Measurements from ENCODE around the gene MYEF2. TPM values are rescaled to one million over a fixed set of nuclear protein-coding genes. Genes with fewer than 3 reads are reported as not detected.

The MYEF2 gene, protein sequence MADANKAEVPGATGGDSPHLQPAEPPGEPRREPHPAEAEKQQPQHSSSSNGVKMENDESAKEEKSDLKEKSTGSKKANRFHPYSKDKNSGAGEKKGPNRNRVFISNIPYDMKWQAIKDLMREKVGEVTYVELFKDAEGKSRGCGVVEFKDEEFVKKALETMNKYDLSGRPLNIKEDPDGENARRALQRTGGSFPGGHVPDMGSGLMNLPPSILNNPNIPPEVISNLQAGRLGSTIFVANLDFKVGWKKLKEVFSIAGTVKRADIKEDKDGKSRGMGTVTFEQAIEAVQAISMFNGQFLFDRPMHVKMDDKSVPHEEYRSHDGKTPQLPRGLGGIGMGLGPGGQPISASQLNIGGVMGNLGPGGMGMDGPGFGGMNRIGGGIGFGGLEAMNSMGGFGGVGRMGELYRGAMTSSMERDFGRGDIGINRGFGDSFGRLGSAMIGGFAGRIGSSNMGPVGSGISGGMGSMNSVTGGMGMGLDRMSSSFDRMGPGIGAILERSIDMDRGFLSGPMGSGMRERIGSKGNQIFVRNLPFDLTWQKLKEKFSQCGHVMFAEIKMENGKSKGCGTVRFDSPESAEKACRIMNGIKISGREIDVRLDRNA
- 33.4 and 37.3 TPM in 2 replicates for total RNA-seq (2022)
- percentile 79 among the genes with signal in this experiment for Bru-seq, nascent RNA
- percentile 84 among the genes with signal in this experiment for BruChase-seq, experiment 1, labeled RNA remaining after a 2-hour chase
- BruChase-seq, experiment 2, labeled RNA remaining after a 6-hour chase, result percentile 82 among the genes with signal in this experiment
- long read RNA-seq, partial matches to known transcripts, result 0 of 9 reads
- long read RNA-seq, other reads (novel, unspliced or antisense), result 9 of 9 reads

DNA sequence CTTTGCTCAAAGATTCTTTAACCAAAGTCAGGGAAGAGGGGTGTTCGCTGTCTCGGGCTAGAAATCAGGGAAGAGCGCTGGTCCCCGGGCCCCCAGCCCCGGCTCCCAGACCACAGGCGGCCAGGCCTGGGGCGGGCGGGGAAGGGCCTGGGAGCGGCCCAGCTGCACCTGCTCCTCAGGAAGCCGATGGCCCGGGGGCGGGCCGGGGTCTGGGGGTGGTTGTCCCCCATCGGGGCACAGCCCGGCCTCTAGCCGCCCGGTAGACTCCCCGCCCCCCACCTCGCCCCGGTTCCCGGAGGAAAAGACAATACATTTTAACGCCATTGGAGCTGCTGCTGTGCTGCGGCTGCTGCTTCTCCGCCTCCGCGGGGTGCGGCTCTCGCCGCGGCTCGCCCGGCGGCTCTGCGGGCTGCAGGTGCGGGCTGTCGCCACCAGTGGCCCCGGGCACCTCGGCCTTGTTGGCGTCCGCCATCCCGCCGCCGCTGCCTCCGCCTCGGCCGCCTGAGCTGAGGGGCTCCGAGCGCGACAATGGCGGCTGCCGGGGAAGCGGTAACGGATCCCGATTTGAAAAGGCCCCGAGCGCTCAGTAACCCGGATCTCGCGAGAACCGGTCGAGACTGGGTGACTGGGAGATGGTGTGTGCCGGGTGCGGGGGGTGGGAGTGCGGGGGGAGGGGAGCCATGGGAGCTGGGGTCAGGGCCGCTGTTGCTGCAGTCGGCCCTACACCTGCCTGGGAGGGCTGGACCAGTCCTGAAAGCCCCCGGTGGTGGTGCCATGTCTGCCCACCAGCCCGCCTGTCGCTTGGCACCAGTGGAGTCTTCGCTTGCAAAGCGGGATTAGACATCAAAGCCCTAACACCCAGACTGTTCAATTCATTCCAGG is at the start of gene MYEF2:
TSS of gene MYEF2 (minus strand) at position 530 of the 882 bp plus-strand sequence. CDS start at position 472, 58 bp downstream.
- no peaks in the 10 kb centered on the region for H3K36me3 ChIP-seq (ENCODE audit: control insufficient read depth, insufficient read depth, low read length)
- H3K27ac Mint-ChIP-seq (ENCODE audit: unreplicated experiment), result no peak within 1 kb of the TSS
- no peaks in the 10 kb centered on the region for H3K9me3 Mint-ChIP-seq (ENCODE audit: unreplicated experiment)
- no TSS peak for BruUV-seq (replicated peaks)
- no peaks in the 10 kb centered on the region for H3K36me3 Mint-ChIP-seq (ENCODE audit: insufficient read depth, unreplicated experiment)
- H3K27me3 Mint-ChIP-seq (ENCODE audit: insufficient read depth, unreplicated experiment), result peaks cover 4% of the 10 kb centered on the region
- H3K9me3 ChIP-seq, result no peaks in the 10 kb centered on the region
- DNase-seq, result peak; percentile 80 to 85
- no peaks in the 10 kb centered on the region for H3K4me1 Mint-ChIP-seq (ENCODE audit: low read depth, unreplicated experiment)
- H3K4me3 Mint-ChIP-seq (ENCODE audit: unreplicated experiment), result peak within 1 kb of the TSS; percentile 75
- 0 out of 2 replicates have a peak, but pooled peaks cover 7% of the 10 kb centered on the region for H3K4me1 ChIP-seq
- TF ChIP-seq, protein P1, sequence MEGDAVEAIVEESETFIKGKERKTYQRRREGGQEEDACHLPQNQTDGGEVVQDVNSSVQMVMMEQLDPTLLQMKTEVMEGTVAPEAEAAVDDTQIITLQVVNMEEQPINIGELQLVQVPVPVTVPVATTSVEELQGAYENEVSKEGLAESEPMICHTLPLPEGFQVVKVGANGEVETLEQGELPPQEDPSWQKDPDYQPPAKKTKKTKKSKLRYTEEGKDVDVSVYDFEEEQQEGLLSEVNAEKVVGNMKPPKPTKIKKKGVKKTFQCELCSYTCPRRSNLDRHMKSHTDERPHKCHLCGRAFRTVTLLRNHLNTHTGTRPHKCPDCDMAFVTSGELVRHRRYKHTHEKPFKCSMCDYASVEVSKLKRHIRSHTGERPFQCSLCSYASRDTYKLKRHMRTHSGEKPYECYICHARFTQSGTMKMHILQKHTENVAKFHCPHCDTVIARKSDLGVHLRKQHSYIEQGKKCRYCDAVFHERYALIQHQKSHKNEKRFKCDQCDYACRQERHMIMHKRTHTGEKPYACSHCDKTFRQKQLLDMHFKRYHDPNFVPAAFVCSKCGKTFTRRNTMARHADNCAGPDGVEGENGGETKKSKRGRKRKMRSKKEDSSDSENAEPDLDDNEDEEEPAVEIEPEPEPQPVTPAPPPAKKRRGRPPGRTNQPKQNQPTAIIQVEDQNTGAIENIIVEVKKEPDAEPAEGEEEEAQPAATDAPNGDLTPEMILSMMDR (IDR thresholded peaks at IDR 0.05; ENCODE audit: insufficient read depth in 1 of 2, low read depth in 1 of 2, low read length in 1 of 2, severe bottlenecking in 1 of 2, unreplicated experiment in 1 of 2), result no peak
- peak within 1 kb of the TSS; percentile 61 for H3K4me3 ChIP-seq (ENCODE audit: low read depth, low read length)
- CTCF ChIA-PET, result no interaction called here
- POLR2A ChIA-PET, result interaction anchor here (0.6 to 1.0 kb wide), 3 partner anchors 9 to 152 kb away, joined by 3 read pairs; no protein-coding TSS in a partner anchor
- intact Hi-C loops (cut with micrococcal nuclease; ENCODE audit: unreplicated experiment), result no loop called here
- H3K27me3 ChIP-seq (replicated peaks; ENCODE audit: control insufficient read depth, insufficient read depth, low read length), result no peaks in the 10 kb centered on the region

DNA sequence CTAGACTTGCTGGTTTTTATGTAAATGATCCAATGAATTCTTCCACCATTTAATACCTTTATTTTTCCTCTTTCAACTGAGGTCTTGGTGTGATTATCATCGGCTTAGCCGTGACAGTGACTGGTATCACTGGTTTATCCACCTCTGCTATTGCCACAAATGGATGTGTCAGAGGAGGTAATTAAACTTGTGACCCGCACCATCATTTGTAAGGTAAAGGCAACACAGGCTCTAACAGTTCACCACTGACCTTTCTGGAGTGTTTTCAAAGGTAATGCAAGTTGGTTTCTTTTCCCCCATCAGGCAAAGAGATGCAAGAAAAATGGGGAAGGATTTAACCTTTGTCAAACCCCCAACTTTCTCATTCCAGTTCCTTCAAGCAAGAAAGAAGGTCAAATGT is 47.7 kb upstream of the MYEF2 start:
- Mint-ChIP-seq H3K36me3 (ENCODE audit: insufficient read depth, unreplicated experiment) (no peaks in the 10 kb centered on the region), H3K4me1 (ENCODE audit: low read depth, unreplicated experiment) (no peaks in the 10 kb centered on the region), H3K9me3 (ENCODE audit: unreplicated experiment) (no peaks in the 10 kb centered on the region), H3K4me3 (ENCODE audit: unreplicated experiment) (no peak overlapping the region), H3K27me3 (ENCODE audit: insufficient read depth, unreplicated experiment) (peaks cover 8% of the 10 kb centered on the region), H3K27ac (ENCODE audit: unreplicated experiment) (no peak overlapping the region)
- intact Hi-C loops (cut with micrococcal nuclease; ENCODE audit: unreplicated experiment), result no loop called here
- BruUV-seq (replicated peaks), result no TSS peak
- TF ChIP-seq, protein P1 (IDR thresholded peaks at IDR 0.05; ENCODE audit: insufficient read depth in 1 of 2, low read depth in 1 of 2, low read length in 1 of 2, severe bottlenecking in 1 of 2, unreplicated experiment in 1 of 2), result no peak
- no peak for DNase-seq
- H3K4me1 ChIP-seq, result no peaks in the 10 kb centered on the region
- ChIA-PET CTCF (no interaction called here), POLR2A (no interaction called here)
- no peaks in the 10 kb centered on the region for H3K9me3 ChIP-seq
- H3K36me3 ChIP-seq (ENCODE audit: control insufficient read depth, insufficient read depth, low read length), result no peaks in the 10 kb centered on the region
- no peak overlapping the region for H3K4me3 ChIP-seq (ENCODE audit: low read depth, low read length)
- H3K27me3 ChIP-seq (replicated peaks; ENCODE audit: control insufficient read depth, insufficient read depth, low read length), result no peaks in the 10 kb centered on the region

- POLR2A ChIA-PET, result no interaction called here
- no TSS peak for BruUV-seq (replicated peaks)
- H3K9me3 ChIP-seq, result no peaks in the 10 kb centered on the region
- Mint-ChIP-seq H3K4me1 (ENCODE audit: low read depth, unreplicated experiment) (no peaks in the 10 kb centered on the region), H3K27me3 (ENCODE audit: insufficient read depth, unreplicated experiment) (peaks cover 15% of the 10 kb centered on the region), H3K27ac (ENCODE audit: unreplicated experiment) (no peak overlapping the region), H3K9me3 (ENCODE audit: unreplicated experiment) (no peaks in the 10 kb centered on the region), H3K36me3 (ENCODE audit: insufficient read depth, unreplicated experiment) (no peaks in the 10 kb centered on the region), H3K4me3 (ENCODE audit: unreplicated experiment) (no peak overlapping the region)
- no peak overlapping the region for H3K4me3 ChIP-seq (ENCODE audit: low read depth, low read length)
- H3K27me3 ChIP-seq (replicated peaks; ENCODE audit: control insufficient read depth, insufficient read depth, low read length), result no peaks in the 10 kb centered on the region
- CTCF ChIA-PET, result no interaction called here
- no peak for DNase-seq
- intact Hi-C loops (cut with micrococcal nuclease; ENCODE audit: unreplicated experiment), result no loop called here
- no peaks in the 10 kb centered on the region for H3K36me3 ChIP-seq (ENCODE audit: control insufficient read depth, insufficient read depth, low read length)
- TF ChIP-seq, protein P1 (IDR thresholded peaks at IDR 0.05; ENCODE audit: insufficient read depth in 1 of 2, low read depth in 1 of 2, low read length in 1 of 2, severe bottlenecking in 1 of 2, unreplicated experiment in 1 of 2), result no peak
- no peaks in the 10 kb centered on the region for H3K4me1 ChIP-seq
These were observed 44.5 kb upstream of the MYEF2 start for GRCh38 chr15:48222627-48223026.
